ENCODE results near the gene CELSR3.

The CELSR3 gene

DNA sequence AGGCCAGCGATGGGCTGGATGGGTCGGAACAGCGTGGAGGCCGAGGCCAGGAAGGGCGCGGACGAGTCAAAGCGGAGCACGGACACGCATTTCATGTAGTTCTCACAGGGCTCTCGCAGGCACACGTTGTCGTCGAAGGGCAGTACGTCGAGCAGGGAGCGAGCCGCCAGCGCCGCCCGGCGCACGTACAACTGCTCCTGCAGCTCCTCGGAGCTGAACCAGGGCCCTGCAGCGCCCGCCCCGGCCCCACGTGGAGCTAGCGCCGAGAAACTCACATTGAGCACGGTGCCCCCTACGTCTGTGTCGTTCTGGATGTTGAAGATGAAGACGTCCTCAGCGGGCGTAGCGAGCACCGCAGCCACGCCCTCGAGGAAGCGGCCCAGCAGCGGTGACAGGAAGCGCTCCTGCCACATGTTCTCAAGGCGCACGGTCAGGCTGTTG is 5.8 kb downstream of the CELSR3 start:
- DNase-seq: peak; percentile 7 to 23

DNA sequence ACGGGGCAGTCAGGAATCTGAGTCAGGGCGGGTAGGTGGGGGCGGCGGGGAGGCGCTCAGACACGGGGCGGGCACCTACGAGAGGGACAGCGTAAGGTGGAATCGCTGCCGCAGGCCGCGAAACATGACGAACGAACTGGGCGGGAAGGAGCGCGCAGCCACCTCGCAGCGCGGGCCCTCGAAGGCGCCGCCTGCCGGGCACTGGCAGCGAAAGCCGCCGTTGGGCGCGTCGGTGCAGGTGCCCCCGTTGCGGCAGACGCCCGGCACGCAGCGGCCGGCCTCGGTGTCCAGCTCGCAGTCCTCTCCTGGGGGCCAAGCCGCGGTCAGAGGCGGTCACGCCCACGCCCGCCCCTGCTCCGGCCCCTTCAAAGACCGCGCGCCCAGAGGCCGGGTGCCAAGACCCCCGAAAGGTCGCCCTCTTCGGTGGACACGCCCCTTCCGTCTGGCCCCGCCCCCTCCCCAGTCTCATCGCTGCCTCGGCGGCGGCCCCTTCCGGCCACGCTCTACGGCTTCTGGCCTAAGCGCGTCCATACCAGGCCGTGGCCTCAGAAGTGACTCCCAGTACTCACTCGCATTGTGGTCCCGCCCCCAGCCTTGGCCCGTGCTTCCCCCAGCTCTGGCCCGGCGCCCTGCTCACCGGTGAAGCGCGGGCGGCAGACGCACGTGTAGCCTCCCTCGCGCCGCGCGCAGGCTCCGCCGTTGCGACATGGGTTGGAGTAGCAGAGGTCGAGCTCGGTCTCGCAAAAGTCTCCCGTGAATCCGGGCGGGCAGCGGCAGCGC is 6.4 kb downstream of the CELSR3 start:
- DNase-seq: peak; percentile 83 to 87

DNA sequence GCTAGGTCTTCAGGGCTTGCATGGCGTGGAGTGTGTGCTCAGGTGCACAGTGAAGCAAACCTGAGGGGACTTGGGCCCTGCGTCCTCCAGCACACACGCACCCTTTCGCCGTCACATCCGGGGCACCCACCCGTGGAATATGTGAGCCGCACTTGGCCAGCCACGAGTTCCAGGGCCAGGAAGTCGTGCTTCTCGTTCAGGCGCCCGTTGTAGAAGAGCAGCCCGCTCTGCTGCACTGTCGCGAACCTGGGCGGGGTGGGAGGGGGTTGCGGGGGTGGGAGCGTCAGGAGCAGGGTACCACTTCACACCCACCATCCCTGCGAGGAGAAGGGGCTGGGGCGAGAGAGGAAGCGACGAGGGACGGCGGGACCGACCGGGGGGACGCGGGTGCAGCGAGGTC is 7.1 kb downstream of the CELSR3 start:
- DNase-seq: peak; percentile 63 to 70

DNA sequence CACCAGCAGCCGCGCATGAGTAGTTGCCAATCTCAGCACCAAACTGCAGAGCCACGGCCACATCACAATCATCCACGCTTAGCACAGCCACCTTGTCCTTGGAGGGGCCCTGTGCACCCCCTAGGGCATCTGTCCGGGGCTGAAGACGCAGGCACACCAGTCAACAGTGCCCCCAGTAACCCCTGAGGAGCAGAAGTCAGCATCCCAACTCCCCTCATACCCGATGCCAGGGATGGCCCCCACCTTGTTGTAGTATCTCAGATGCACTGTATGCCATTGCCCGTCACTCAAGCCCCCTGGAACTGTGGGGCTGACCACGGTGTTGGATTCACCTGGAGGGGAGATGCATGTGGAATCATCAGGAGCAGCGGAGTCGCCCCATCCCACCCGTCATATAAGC is 7.6 kb downstream of the CELSR3 start:
- DNase-seq: no peak

GRCh38 chr3:48652923-48653715 is 9.6 kb downstream of the CELSR3 start:
- DNase-seq: no peak

DNA sequence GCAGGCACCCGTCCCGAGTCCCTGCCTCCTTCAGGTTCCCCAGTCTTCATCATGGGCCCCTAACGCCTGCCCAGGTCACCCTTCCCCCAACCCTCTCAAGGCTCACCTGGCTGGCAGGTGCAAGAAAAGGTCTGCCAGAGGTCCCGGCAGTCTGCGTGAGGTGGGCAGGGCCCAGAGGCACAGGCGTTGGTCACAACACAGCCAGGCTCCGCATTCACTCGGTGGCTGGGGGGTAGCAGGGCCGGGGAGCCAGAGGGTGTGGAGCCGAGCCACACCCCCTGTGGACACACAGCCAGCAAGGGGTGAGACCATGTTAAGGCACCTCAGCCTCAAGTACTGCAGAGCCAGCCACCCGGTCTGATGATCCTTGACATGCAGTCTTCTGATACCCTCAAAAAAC is 10.9 kb downstream of the CELSR3 start:
- no peak for DNase-seq

DNA sequence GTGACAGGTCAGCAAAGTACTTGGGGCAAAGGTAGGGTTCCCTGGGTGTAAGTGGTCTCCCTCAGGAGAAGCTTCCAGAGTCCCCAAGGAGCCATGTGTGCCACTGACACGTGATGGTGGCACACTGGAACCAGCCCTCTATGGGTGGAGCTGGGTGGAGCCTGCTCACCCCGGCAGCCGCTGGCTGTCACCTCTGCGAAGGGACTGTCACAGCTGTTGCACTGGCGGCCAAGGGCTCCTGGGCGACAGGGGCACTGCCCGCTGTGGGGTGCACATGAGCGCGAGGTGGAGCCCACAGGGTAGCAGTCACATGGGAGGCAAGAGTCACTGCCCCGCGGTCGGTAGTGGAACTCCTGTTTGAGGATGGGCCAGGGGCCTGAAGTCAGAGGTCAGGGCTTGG is 12.0 kb downstream of the CELSR3 start:
- no peak for DNase-seq

DNA sequence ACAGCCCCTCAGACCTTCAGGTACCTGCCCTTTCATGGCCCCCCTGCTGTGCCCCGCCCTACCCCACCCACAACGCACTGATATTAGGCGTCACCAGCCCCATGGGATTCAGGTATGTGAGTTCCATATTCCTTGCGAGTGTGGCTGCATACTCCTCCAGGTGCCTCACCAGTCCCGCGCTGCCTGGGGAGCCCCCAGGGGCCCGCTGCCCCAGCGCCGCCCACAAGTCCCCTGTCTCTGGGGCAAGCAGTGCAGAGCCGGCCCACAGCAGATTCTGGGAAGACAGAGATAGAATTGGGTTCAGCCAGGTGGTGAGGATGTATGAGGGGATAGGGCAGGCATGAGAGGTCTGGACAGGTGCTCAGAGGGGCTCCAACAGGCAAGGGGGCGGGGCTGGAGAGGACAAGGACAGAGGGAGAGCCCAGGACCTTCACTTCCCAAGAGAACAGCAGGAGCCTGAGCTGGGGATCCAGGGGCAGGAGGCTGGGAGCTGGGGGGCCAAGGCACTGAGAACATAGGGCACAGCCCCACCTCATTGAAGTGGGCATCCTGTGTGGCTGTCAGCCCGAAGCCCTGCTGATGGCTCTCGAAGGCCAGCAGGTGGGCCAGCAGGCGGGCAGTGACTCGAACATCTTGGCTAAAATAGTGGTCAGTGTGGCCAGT is 14.4 kb downstream of the CELSR3 start:
- no peak for DNase-seq

GRCh38 chr3:48647714-48648113 is 15.0 kb downstream of the CELSR3 start:
- DNase-seq: no peak

GRCh38 chr3:48644898-48645760 is 17.6 kb downstream of the CELSR3 start:
- DNase-seq: no peak

- DNase-seq: no peak
These were observed 20.1 kb downstream of the CELSR3 start for GRCh38 chr3:48642605-48643004.

- no peak for DNase-seq
These were observed 21.3 kb downstream of the CELSR3 start for GRCh38 chr3:48641396-48641795.

GRCh38 chr3:48639944-48640606 is 22.6 kb downstream of the CELSR3 start:
- no peak for DNase-seq

- no peak for DNase-seq
These were observed 25.4 kb downstream of the CELSR3 start for GRCh38 chr3:48637305-48637704.

- no peak for DNase-seq
These were observed 26.5 kb downstream of the CELSR3 start for GRCh38 chr3:48636149-48636655.

DNA sequence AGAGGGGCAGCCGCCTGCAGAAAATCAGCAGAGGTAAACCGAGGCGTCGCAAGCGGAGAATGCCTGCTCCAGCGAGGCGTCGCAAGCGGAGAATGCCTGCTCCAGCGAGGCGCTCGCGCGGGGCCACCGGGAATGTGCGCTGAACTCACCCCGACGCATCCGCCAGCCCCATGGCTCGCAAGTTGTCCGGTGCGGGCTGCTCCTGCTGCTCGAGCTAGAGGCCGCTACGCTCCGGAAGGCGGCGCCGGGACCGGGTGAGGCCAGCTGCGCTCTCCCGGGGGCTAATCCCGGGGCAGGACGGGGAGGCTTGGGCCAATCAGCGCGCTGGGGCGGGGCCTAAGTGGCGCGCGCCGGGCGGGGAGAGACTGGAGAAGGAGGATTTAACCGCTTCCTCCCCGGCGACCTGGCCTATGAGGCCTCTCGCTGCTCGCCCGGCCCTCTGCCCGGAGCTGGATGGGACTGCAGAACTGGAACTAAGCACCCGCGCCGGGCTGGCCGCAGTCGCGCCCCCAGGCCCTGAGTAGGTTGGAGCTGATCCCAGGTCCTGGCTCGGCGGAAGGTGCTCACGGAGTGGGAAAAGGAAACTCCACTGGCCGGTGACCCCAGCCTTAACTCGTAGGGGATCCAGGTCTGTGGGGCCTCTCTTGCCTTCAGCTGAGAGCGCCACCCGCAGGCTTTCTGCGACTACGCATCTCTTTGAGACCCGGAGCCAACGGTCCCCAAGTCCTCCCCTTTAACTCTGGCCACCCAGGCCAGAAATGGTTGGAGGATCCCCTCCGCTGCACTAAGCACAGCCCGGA is 27.3 kb downstream of the CELSR3 start, which contains the start of gene SLC26A6:
SLC26A6 (minus strand) TSS at position 240 of the 800 bp plus-strand sequence; CDS start at position 172, 68 bp downstream.
- DNase-seq: peak; percentile 86 to 88

- peak; percentile 43 to 44 for DNase-seq
These were observed 27.9 kb downstream of the CELSR3 start for GRCh38 chr3:48634661-48635221.

GRCh38 chr3:48633743-48634142 is 28.9 kb downstream of the CELSR3 start:
- DNase-seq: no peak

DNA sequence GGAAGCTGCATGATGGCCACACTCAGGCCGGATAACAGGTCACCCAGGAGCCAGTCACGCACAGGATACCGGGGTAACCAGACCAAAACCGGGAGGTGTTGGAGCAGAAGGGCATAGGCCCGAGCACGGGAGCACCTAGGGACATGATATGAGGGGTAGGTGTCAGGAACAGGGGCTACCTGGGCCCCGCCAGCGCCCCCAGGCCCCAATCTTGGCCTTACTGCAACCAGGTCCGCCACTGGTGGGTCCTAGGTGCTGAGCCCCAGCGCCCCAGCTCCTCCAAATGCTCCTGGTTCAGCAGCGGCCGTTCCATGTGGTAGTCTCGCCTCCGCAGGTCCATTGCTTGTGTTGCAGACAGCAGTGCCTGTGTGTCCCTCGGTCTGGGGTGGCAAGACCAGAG is 29.4 kb downstream of the CELSR3 start:
- no peak for DNase-seq
